ENCODE data around the gene CMIP.
A peak's percentile ranks its signal among the peaks of the same experiment; 100 is the strongest.

Gene CMIP

GRCh38 chr16:81710044-81710443, 265.4 kb downstream of the CMIP start:
- H3K9ac ChIP-seq (ENCODE audit: low read depth, low read length): no peak overlapping the region
- DNase-seq (no peak), ATAC-seq (ENCODE audit: insufficient read depth, low read depth) (no peak)
- peaks cover 5% of the 10 kb centered on the region; the same call in 1 of the 2 replicates for H4K20me1 ChIP-seq (ENCODE audit: insufficient read depth, low read length)
- no peak overlapping the region for H3K4me3 ChIP-seq (ENCODE audit: low read depth in 1 of 2, low read length in 2 of 2)
- H3K27ac ChIP-seq (ENCODE audit: low read length): no peak overlapping the region
- H3K4me2 ChIP-seq (ENCODE audit: insufficient read depth, low read length): no peak overlapping the region
- H3K36me3 ChIP-seq (ENCODE audit: insufficient read depth, low read length): peaks cover 46% of the 10 kb centered on the region
- H2AFZ ChIP-seq (ENCODE audit: low read depth, low read length): no peak overlapping the region
- no peak for TF ChIP-seq EZH2 (IDR thresholded peaks at IDR 0.05; ENCODE audit: borderline replicate concordance, low read depth, low read length, severe bottlenecking)
- H3K9me3 ChIP-seq (ENCODE audit: insufficient read depth, low read length, severe bottlenecking): no peaks in the 10 kb centered on the region
- H3K27me3 ChIP-seq (ENCODE audit: insufficient read depth, low read length, poor library complexity): no peaks in the 10 kb centered on the region
- H3K4me1 ChIP-seq (ENCODE audit: insufficient read depth, low read length): no peaks in the 10 kb centered on the region
- no peaks in the 10 kb centered on the region for H3K79me2 ChIP-seq (ENCODE audit: insufficient read depth, low read length)

GRCh38 chr16:81710596-81710995, 266.0 kb downstream of the CMIP start:
- Histone ChIP-seq H4K20me1 (ENCODE audit: insufficient read depth, low read length) (peaks cover 5% of the 10 kb centered on the region; the same call in 1 of the 2 replicates), H3K9me3 (ENCODE audit: insufficient read depth, low read length, severe bottlenecking) (no peaks in the 10 kb centered on the region), H3K9ac (ENCODE audit: low read depth, low read length) (no peak overlapping the region), H3K36me3 (ENCODE audit: insufficient read depth, low read length) (peaks cover 41% of the 10 kb centered on the region), H3K27ac (ENCODE audit: low read length) (no peak overlapping the region), H2AFZ (ENCODE audit: low read depth, low read length) (no peak overlapping the region), H3K4me2 (ENCODE audit: insufficient read depth, low read length) (no peak overlapping the region), H3K4me1 (ENCODE audit: insufficient read depth, low read length) (no peaks in the 10 kb centered on the region), H3K27me3 (ENCODE audit: insufficient read depth, low read length, poor library complexity) (no peaks in the 10 kb centered on the region), H3K4me3 (ENCODE audit: low read depth in 1 of 2, low read length in 2 of 2) (no peak overlapping the region), H3K79me2 (ENCODE audit: insufficient read depth, low read length) (no peaks in the 10 kb centered on the region)
- ATAC-seq (ENCODE audit: insufficient read depth, low read depth) (no peak), DNase-seq (no peak)
- no peak for TF ChIP-seq EZH2 (IDR thresholded peaks at IDR 0.05; ENCODE audit: borderline replicate concordance, low read depth, low read length, severe bottlenecking)
- no peak for TF ChIP-seq CTCF (IDR thresholded peaks at IDR 0.05; ENCODE audit: borderline replicate concordance, extremely low read depth, low read length, poor library complexity, severe bottlenecking)

- peaks cover 5% of the 10 kb centered on the region; the same call in 1 of the 2 replicates for H4K20me1 ChIP-seq (ENCODE audit: insufficient read depth, low read length)
- H3K4me3 ChIP-seq (ENCODE audit: low read depth in 1 of 2, low read length in 2 of 2): no peak overlapping the region
- no peaks in the 10 kb centered on the region for H3K9me3 ChIP-seq (ENCODE audit: insufficient read depth, low read length, severe bottlenecking)
- peaks cover 29% of the 10 kb centered on the region for H3K36me3 ChIP-seq (ENCODE audit: insufficient read depth, low read length)
- H3K4me2 ChIP-seq (ENCODE audit: insufficient read depth, low read length): no peak overlapping the region
- 0 out of 3 replicates have a peak, but pooled peaks have one; percentile 23 for ATAC-seq (ENCODE audit: insufficient read depth, low read depth)
- no peak overlapping the region for H3K27ac ChIP-seq (ENCODE audit: low read length)
- H3K4me1 ChIP-seq (ENCODE audit: insufficient read depth, low read length): no peaks in the 10 kb centered on the region
- no peak overlapping the region for H2AFZ ChIP-seq (ENCODE audit: low read depth, low read length)
- no peak for DNase-seq
- H3K9ac ChIP-seq (ENCODE audit: low read depth, low read length): no peak overlapping the region
- H3K27me3 ChIP-seq (ENCODE audit: insufficient read depth, low read length, poor library complexity): no peaks in the 10 kb centered on the region
- no peaks in the 10 kb centered on the region for H3K79me2 ChIP-seq (ENCODE audit: insufficient read depth, low read length)
- TF ChIP-seq EZH2 (IDR thresholded peaks at IDR 0.05; ENCODE audit: borderline replicate concordance, low read depth, low read length, severe bottlenecking) (no peak), CTCF (IDR thresholded peaks at IDR 0.05; ENCODE audit: borderline replicate concordance, extremely low read depth, low read length, poor library complexity, severe bottlenecking) (no peak)
Measured at GRCh38 chr16:81711657-81712319, 267.2 kb downstream of the CMIP start.

- Histone ChIP-seq H3K9ac (ENCODE audit: low read depth, low read length) (no peak overlapping the region), H3K36me3 (ENCODE audit: insufficient read depth, low read length) (peaks cover 20% of the 10 kb centered on the region), H3K9me3 (ENCODE audit: insufficient read depth, low read length, severe bottlenecking) (no peaks in the 10 kb centered on the region), H4K20me1 (ENCODE audit: insufficient read depth, low read length) (peaks cover 5% of the 10 kb centered on the region; the same call in 1 of the 2 replicates), H3K4me1 (ENCODE audit: insufficient read depth, low read length) (no peaks in the 10 kb centered on the region), H3K4me2 (ENCODE audit: insufficient read depth, low read length) (no peak overlapping the region), H3K4me3 (ENCODE audit: low read depth in 1 of 2, low read length in 2 of 2) (no peak overlapping the region), H2AFZ (ENCODE audit: low read depth, low read length) (no peak overlapping the region), H3K27me3 (ENCODE audit: insufficient read depth, low read length, poor library complexity) (no peaks in the 10 kb centered on the region), H3K79me2 (ENCODE audit: insufficient read depth, low read length) (no peaks in the 10 kb centered on the region), H3K27ac (ENCODE audit: low read length) (no peak overlapping the region)
- DNase-seq: no peak
- ATAC-seq (ENCODE audit: insufficient read depth, low read depth): 0 out of 3 replicates have a peak, but pooled peaks have one; percentile 20
- no peak for TF ChIP-seq EZH2 (IDR thresholded peaks at IDR 0.05; ENCODE audit: borderline replicate concordance, low read depth, low read length, severe bottlenecking)
- TF ChIP-seq CTCF (IDR thresholded peaks at IDR 0.05; ENCODE audit: borderline replicate concordance, extremely low read depth, low read length, poor library complexity, severe bottlenecking): no peak
Measured at GRCh38 chr16:81712681-81713080, 268.1 kb downstream of the CMIP start.
